Osteocyte (in vitro differentiated cells): ENCODE data around the gene PLXNA1. TPM values are rescaled to one million over a fixed set of nuclear protein-coding genes. Genes with fewer than 3 reads are reported as not detected.

ENCODE experiments used
- DNase-seq: peaks from one replicate; pipeline ENCODE4 v3.0.0; 2021; ENCODE audit warnings: mixed read lengths; ENCODE audit not compliant: unreplicated experiment; ENCODE audit errors: extremely low spot score
- H3K27ac Mint-ChIP-seq: one replicate; pipeline ENCODE4 v1.8.0; 2021; ENCODE audit warnings: mild to moderate bottlenecking, mixed read lengths; ENCODE audit not compliant: unreplicated experiment
- H3K27me3 Mint-ChIP-seq: one replicate; pipeline ENCODE4 v1.8.0; 2021; ENCODE audit warnings: mixed read lengths; ENCODE audit not compliant: unreplicated experiment
- H3K36me3 Mint-ChIP-seq: one replicate; pipeline ENCODE4 v1.8.0; 2021; ENCODE audit warnings: mixed read lengths; ENCODE audit not compliant: unreplicated experiment
- H3K4me1 Mint-ChIP-seq: one replicate; pipeline ENCODE4 v1.8.0; 2021; ENCODE audit warnings: mixed read lengths; ENCODE audit not compliant: unreplicated experiment
- H3K4me3 Mint-ChIP-seq: one replicate; pipeline ENCODE4 v1.8.0; 2021; ENCODE audit warnings: mild to moderate bottlenecking, moderate library complexity, mixed read lengths; ENCODE audit not compliant: unreplicated experiment
- H3K9me3 Mint-ChIP-seq: one replicate; pipeline ENCODE4 v1.8.0; 2021; ENCODE audit warnings: mixed read lengths; ENCODE audit not compliant: unreplicated experiment
- CTCF ChIP-seq: fragments of 200-600 bp; sonication (generic); IDR thresholded peaks from 2 replicates; pipeline ENCODE4 v1.5.0; 2021; ENCODE audit warnings: antibody characterized with exemption, mild to moderate bottlenecking, moderate library complexity
- total RNA-seq: library from RNA; stranded (reverse); gene quantifications from 2 replicates; pipeline ENCODE4 v1.2.1, GENCODE V29; 2021

Gene PLXNA1
- total RNA-seq, 1 donor from 2014 or later = 60.5 TPM

GRCh38 chr3:127028781-127029657, 46.1 kb downstream of the PLXNA1 start:
- peaks cover 2% of the 10 kb centered on the region for H3K4me1 Mint-ChIP-seq
- H3K4me3 Mint-ChIP-seq = no peak overlapping the region
- no peak for DNase-seq
- H3K9me3 Mint-ChIP-seq = no peaks in the 10 kb centered on the region
- H3K27ac Mint-ChIP-seq = no peak overlapping the region
- peaks cover 19% of the 10 kb centered on the region for H3K36me3 Mint-ChIP-seq
- no peak for TF ChIP-seq CTCF
- H3K27me3 Mint-ChIP-seq = no peaks in the 10 kb centered on the region

- no peak for DNase-seq
- H3K27me3 Mint-ChIP-seq = no peaks in the 10 kb centered on the region
- no peak for TF ChIP-seq CTCF
- H3K4me1 Mint-ChIP-seq = peaks cover 6% of the 10 kb centered on the region
- H3K36me3 Mint-ChIP-seq = peaks cover 20% of the 10 kb centered on the region
- H3K9me3 Mint-ChIP-seq = no peaks in the 10 kb centered on the region
- no peak overlapping the region for H3K4me3 Mint-ChIP-seq
- H3K27ac Mint-ChIP-seq = no peak overlapping the region
These were observed 47.0 kb downstream of the PLXNA1 start for GRCh38 chr3:127029658-127030507.

GRCh38 chr3:127030508-127031412, 47.8 kb downstream of the PLXNA1 start:
- H3K36me3 Mint-ChIP-seq = peaks cover 22% of the 10 kb centered on the region
- no peaks in the 10 kb centered on the region for H3K9me3 Mint-ChIP-seq
- no peaks in the 10 kb centered on the region for H3K27me3 Mint-ChIP-seq
- no peak overlapping the region for H3K4me3 Mint-ChIP-seq
- TF ChIP-seq CTCF = no peak
- H3K27ac Mint-ChIP-seq = no peak overlapping the region
- peaks cover 13% of the 10 kb centered on the region for H3K4me1 Mint-ChIP-seq
- DNase-seq = no peak

GRCh38 chr3:127031413-127031810, 48.5 kb downstream of the PLXNA1 start:
- H3K4me3 Mint-ChIP-seq = no peak overlapping the region
- TF ChIP-seq CTCF = no peak
- no peak overlapping the region for H3K27ac Mint-ChIP-seq
- H3K4me1 Mint-ChIP-seq = peaks cover 17% of the 10 kb centered on the region
- H3K27me3 Mint-ChIP-seq = no peaks in the 10 kb centered on the region
- no peak for DNase-seq
- H3K9me3 Mint-ChIP-seq = no peaks in the 10 kb centered on the region
- peaks cover 22% of the 10 kb centered on the region for H3K36me3 Mint-ChIP-seq
